ENCODE results near the gene SAFB2. TPM values are rescaled to one million over a fixed set of nuclear protein-coding genes. Genes with fewer than 3 reads are reported as not detected.

SAFB2 gene
- total RNA-seq, 1 donor from 2014 or later, result 53.3 TPM

DNA sequence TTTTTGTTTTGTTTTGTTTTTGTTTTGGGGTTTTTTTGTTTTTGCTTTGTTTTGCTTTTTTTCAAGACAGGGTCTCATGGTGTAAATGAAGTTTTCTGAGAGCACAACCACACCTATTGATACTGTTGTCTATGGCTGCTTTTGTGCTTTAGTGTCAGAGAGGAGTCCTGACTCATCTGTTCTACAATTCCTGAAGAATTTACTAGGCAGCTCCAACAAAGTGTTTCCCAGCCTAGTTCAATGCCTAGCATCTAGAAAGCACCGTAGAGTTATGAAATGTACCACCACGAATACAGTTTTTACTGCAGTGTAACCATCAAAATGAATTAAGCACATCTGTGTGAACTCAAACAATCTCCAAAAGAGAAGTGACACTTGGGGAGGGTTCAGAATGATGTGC is 21.5 kb upstream of the SAFB2 start:
- no peak overlapping the region for H3K9ac ChIP-seq
- TF ChIP-seq EZH2 (IDR thresholded peaks at IDR 0.05) (no peak), CTCF (IDR thresholded peaks at IDR 0.05) (no peak), EZH2phosphoT487 (IDR thresholded peaks at IDR 0.05) (no peak)
- Mint-ChIP-seq H3K4me1 (no peaks in the 10 kb centered on the region), H3K4me3 (peak overlapping the region; percentile 33), H3K27ac (no peak overlapping the region), H3K36me3 (peaks cover 47% of the 10 kb centered on the region), H3K9me3 (no peaks in the 10 kb centered on the region), H3K27me3 (ENCODE audit: insufficient read depth, low read depth) (no peaks in the 10 kb centered on the region)
- no peak for DNase-seq (ENCODE audit: low spot score)
- peaks cover 14% of the 10 kb centered on the region for H3K36me3 ChIP-seq
- H4K20me1 ChIP-seq (ENCODE audit: low read depth), result peaks cover 87% of the 10 kb centered on the region
- no peaks in the 10 kb centered on the region for H3K4me1 ChIP-seq
- H3K4me2 ChIP-seq, result no peak overlapping the region
- no peaks in the 10 kb centered on the region for H3K27me3 ChIP-seq
- no peaks in the 10 kb centered on the region for H3K9me3 ChIP-seq (ENCODE audit: low read depth)
- H3K4me3 ChIP-seq, result no peak overlapping the region
- H3K27ac ChIP-seq, result no peak overlapping the region
- H2AFZ ChIP-seq (replicated peaks), result no peak overlapping the region
- peaks cover 11% of the 10 kb centered on the region for H3F3A ChIP-seq (ENCODE audit: low read depth)
- peaks cover 89% of the 10 kb centered on the region for H3K79me2 ChIP-seq (ENCODE audit: low read depth)

- H3K27me3 Mint-ChIP-seq (ENCODE audit: insufficient read depth, low read depth), result peaks cover 2% of the 10 kb centered on the region
- H3K4me1 Mint-ChIP-seq, result no peaks in the 10 kb centered on the region
- H3K4me3 Mint-ChIP-seq, result no peak overlapping the region
- no peaks in the 10 kb centered on the region for H3K27me3 ChIP-seq
- peaks cover 7% of the 10 kb centered on the region for H3F3A ChIP-seq (ENCODE audit: low read depth)
- H3K27ac ChIP-seq, result no peak overlapping the region
- no peak overlapping the region for H3K9ac ChIP-seq
- no peak for DNase-seq (ENCODE audit: low spot score)
- H3K79me2 ChIP-seq (ENCODE audit: low read depth), result peaks cover 99% of the 10 kb centered on the region
- H3K36me3 ChIP-seq, result peaks cover 13% of the 10 kb centered on the region
- TF ChIP-seq EZH2 (IDR thresholded peaks at IDR 0.05), result no peak
- no peak for TF ChIP-seq EZH2phosphoT487 (IDR thresholded peaks at IDR 0.05)
- TF ChIP-seq CTCF (IDR thresholded peaks at IDR 0.05), result no peak
- no peak overlapping the region for H3K4me3 ChIP-seq
- no peak overlapping the region for H3K27ac Mint-ChIP-seq
- peaks cover 43% of the 10 kb centered on the region for H3K36me3 Mint-ChIP-seq
- H3K9me3 Mint-ChIP-seq, result no peaks in the 10 kb centered on the region
- H3K9me3 ChIP-seq (ENCODE audit: low read depth), result no peaks in the 10 kb centered on the region
- H2AFZ ChIP-seq (replicated peaks), result no peak overlapping the region
- no peaks in the 10 kb centered on the region for H3K4me1 ChIP-seq
- H4K20me1 ChIP-seq (ENCODE audit: low read depth), result peaks cover 97% of the 10 kb centered on the region
- no peak overlapping the region for H3K4me2 ChIP-seq
Measured at GRCh38 chr19:5643060-5643459, 20.5 kb upstream of the SAFB2 start.

DNA sequence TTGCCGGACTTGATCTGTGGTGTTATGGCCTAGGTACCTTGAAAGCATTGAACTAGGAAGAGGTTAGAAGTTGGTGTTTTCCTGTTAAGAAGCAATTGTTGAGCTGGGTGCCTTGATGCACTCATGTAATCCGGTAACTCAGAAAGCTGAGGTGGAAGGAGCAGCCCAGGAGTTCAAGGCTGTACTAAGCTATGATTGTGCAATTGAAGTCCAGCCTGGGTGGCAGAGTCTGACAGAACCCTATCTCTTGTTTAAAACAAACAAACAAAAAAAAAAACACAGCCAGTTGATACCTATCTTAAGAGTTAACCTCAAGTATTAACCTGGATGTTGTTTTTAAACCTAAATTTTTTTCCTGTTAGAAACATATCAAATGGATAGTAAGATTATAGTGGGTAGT is 19.6 kb upstream of the SAFB2 start:
- Histone ChIP-seq H3K9me3 (ENCODE audit: low read depth) (no peaks in the 10 kb centered on the region), H3F3A (ENCODE audit: low read depth) (peaks cover 5% of the 10 kb centered on the region), H3K36me3 (peaks cover 6% of the 10 kb centered on the region), H3K9ac (no peak overlapping the region), H2AFZ (replicated peaks) (no peak overlapping the region), H3K4me2 (no peak overlapping the region), H3K4me3 (no peak overlapping the region), H3K27ac (no peak overlapping the region), H3K79me2 (ENCODE audit: low read depth) (peaks cover 100% of the 10 kb centered on the region), H3K27me3 (no peaks in the 10 kb centered on the region), H3K4me1 (no peaks in the 10 kb centered on the region), H4K20me1 (ENCODE audit: low read depth) (peaks cover 100% of the 10 kb centered on the region)
- no peak overlapping the region for H3K27ac Mint-ChIP-seq
- H3K4me1 Mint-ChIP-seq, result no peaks in the 10 kb centered on the region
- H3K9me3 Mint-ChIP-seq, result no peaks in the 10 kb centered on the region
- no peak for TF ChIP-seq CTCF (IDR thresholded peaks at IDR 0.05)
- no peak for TF ChIP-seq EZH2 (IDR thresholded peaks at IDR 0.05)
- TF ChIP-seq EZH2phosphoT487 (IDR thresholded peaks at IDR 0.05), result no peak
- H3K4me3 Mint-ChIP-seq, result no peak overlapping the region
- peaks cover 41% of the 10 kb centered on the region for H3K36me3 Mint-ChIP-seq
- H3K27me3 Mint-ChIP-seq (ENCODE audit: insufficient read depth, low read depth), result peaks cover 2% of the 10 kb centered on the region
- no peak for DNase-seq (ENCODE audit: low spot score)
